Ishikawa (cell line): ENCODE results near the gene TCF7.

Experiments used
- EP300 ChIP-seq: IDR thresholded peaks from 2 replicates; pipeline ENCODE4 v1.6.1; 2012; ENCODE audit warnings: borderline replicate concordance
- TEAD4 ChIP-seq: IDR thresholded peaks from 2 replicates; pipeline ENCODE4 v1.6.1; 2012
- YY1 ChIP-seq: IDR thresholded peaks from 2 replicates; pipeline ENCODE4 v1.6.1; 2012; ENCODE audit warnings: low read depth
- ZBTB7A ChIP-seq: IDR thresholded peaks from 2 replicates; pipeline ENCODE4 v1.6.1; 2012; ENCODE audit warnings: low read depth
- TF ChIP-seq, protein P1 (sequence below): IDR thresholded peaks from 2 replicates; pipeline ENCODE4 v1.6.1; 2012; ENCODE audit warnings: low read depth, mild to moderate bottlenecking
- TF ChIP-seq, protein P2 (sequence below): IDR thresholded peaks from 2 replicates; pipeline ENCODE4 v1.6.1; 2012
- TF ChIP-seq, protein P3 (sequence below): IDR thresholded peaks from 2 replicates; pipeline ENCODE4 v1.6.1; 2012

DNA sequence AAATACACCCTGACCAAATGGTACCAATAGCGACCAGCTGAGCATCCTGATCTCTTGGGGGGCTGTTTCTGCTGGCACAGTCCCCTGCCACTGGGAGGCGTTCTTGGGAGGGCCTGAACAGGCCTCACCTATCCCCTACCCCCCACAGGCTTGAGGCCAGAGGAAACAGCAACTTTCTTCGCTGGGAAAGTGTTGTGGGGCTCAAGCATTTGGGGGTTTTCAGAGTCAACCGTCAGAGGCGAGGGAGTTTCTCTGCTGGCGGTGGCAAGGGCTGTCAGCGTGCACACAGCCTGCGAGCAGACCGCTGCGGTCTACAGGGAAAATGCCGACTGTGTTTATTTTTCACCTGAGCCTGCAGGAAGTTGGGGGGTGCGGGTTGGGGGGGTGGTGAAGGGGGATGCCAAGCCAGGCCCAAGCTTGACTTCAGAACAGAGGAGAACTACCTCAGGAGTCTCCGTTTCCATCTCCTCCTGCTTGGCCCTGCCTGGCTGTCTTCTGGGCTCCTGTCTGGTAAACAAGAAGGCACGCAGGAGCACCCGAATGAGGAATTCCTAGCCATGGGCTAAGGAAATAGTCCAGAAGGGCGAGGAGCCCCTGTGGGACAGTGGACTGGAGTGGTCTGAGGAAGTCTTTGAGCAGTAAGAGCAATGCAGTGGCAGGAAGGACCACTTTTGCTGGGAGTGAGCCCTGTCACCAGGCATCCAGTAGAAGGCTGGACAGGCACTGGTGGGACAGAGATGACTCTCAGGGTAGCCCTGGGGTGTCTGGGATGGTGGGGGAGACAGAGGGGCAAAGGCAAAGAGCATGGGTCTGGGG lies 18.1 kb downstream of the TCF7 start:
- TF ChIP-seq EP300 = no peak
- TF ChIP-seq YY1 = no peak
- TF ChIP-seq ZBTB7A = no peak
- no peak for TF ChIP-seq TEAD4
- TF ChIP-seq, protein P1, sequence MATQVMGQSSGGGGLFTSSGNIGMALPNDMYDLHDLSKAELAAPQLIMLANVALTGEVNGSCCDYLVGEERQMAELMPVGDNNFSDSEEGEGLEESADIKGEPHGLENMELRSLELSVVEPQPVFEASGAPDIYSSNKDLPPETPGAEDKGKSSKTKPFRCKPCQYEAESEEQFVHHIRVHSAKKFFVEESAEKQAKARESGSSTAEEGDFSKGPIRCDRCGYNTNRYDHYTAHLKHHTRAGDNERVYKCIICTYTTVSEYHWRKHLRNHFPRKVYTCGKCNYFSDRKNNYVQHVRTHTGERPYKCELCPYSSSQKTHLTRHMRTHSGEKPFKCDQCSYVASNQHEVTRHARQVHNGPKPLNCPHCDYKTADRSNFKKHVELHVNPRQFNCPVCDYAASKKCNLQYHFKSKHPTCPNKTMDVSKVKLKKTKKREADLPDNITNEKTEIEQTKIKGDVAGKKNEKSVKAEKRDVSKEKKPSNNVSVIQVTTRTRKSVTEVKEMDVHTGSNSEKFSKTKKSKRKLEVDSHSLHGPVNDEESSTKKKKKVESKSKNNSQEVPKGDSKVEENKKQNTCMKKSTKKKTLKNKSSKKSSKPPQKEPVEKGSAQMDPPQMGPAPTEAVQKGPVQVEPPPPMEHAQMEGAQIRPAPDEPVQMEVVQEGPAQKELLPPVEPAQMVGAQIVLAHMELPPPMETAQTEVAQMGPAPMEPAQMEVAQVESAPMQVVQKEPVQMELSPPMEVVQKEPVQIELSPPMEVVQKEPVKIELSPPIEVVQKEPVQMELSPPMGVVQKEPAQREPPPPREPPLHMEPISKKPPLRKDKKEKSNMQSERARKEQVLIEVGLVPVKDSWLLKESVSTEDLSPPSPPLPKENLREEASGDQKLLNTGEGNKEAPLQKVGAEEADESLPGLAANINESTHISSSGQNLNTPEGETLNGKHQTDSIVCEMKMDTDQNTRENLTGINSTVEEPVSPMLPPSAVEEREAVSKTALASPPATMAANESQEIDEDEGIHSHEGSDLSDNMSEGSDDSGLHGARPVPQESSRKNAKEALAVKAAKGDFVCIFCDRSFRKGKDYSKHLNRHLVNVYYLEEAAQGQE = no peak
- TF ChIP-seq, protein P2, sequence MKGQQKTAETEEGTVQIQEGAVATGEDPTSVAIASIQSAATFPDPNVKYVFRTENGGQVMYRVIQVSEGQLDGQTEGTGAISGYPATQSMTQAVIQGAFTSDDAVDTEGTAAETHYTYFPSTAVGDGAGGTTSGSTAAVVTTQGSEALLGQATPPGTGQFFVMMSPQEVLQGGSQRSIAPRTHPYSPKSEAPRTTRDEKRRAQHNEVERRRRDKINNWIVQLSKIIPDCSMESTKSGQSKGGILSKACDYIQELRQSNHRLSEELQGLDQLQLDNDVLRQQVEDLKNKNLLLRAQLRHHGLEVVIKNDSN = no peak
- TF ChIP-seq, protein P3, sequence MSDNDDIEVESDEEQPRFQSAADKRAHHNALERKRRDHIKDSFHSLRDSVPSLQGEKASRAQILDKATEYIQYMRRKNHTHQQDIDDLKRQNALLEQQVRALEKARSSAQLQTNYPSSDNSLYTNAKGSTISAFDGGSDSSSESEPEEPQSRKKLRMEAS = no peak
